ENCODE data around the gene DNMT3L.
"Not testable (repeated sequence)": the region's sequence is repeated elsewhere in the genome, so short reads cannot be mapped to it uniquely, and the experiment has no call there.

Gene DNMT3L

DNA sequence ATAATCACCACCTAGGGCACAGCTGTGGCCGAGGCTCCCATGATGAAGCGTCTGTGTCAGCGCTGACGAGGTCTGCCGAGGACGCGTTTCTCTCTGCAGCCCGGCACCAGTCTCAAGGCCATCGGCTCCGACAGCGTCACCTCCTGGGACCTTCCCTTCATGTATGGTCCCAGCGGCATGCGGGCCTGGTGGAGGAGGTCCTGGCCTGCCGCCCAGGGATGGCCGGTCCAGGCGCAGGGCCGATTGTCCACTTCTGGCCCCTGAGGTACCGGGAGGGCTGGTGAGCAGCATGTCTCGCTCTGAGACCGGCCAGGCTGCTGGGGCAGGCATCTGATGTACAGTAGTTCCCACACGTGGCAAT is 64.6 kb downstream of the DNMT3L start:
- not testable (repeated sequence) for DNase-seq (ENCODE audit: low spot score)

Data from CD4-positive, alpha-beta T cell treated with Interleukin-6 at 100 ng/mL for 8 hours (primary cell).